GM19372 (cell line): Measurements from ENCODE around the gene ACP3.
A peak's percentile ranks its signal among the peaks of the same experiment; 100 is the strongest.

Experiments used
- ATAC-seq: cut with Tn5 transposase; IDR thresholded peaks from one replicate; pipeline ENCODE4 v1.9.1; 2021; ENCODE audit warnings: mild to moderate bottlenecking, low read depth, moderate library complexity; ENCODE audit not compliant: unreplicated experiment

Gene ACP3

DNA sequence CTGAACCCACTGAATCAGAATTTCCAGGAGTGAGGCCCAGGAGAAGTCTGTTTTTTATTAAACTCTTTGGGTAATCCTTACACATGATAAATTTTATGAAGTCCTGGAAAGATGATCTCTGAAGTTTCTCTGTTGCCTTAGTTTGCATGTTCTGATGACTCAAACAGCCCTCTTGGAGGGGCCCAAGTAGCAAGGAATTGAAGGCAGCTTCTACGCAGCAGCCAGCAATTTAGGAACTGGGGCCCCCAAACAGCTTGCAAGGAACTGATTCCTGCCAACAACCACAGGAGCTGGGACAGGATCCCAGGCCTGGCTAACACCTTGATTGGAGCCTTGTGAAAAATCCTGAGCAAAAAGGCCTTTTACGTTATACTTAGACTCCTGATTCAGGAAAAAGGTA, 5.4 kb upstream of the ACP3 start:
- no peak for ATAC-seq

DNA sequence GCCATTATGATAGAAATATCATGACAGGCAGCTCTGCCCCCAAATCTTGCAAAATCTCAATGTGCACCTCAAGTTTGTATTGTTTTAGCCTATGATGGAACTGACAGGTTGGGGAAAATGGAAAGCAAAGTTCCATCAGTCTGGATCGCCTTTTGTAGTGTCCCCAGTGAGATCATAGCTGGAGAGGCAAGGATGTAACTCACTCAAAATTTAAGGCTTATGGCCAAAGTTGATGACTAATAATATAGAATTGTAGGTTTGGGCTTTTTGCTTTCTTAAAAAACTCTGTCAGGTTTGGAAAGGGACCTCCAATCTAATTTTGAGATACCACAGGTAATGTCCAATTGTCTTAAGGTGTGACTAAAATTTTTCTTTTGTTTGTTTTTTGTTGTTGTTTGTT, 1.4 kb upstream of the ACP3 start:
- ATAC-seq = no peak

DNA sequence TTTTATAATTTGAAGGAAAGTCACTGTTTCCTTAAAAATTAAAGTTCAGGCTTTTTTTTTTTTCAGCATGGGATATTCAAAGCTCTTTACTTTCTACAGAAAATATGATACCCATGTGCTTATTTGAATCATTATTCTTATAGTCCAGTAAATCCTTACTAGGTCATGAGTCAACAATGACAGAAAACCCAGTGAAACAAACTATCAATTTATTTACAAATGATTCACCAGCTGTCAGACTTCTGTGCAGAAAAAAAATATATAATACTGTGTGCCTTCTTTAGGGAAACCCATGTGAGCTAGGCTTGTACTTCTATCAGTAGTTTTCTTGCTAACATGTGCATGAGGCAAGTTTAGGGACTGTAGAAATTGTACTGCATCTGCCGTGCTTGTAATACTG, 1.2 kb downstream of the ACP3 start:
- ATAC-seq = no peak

DNA sequence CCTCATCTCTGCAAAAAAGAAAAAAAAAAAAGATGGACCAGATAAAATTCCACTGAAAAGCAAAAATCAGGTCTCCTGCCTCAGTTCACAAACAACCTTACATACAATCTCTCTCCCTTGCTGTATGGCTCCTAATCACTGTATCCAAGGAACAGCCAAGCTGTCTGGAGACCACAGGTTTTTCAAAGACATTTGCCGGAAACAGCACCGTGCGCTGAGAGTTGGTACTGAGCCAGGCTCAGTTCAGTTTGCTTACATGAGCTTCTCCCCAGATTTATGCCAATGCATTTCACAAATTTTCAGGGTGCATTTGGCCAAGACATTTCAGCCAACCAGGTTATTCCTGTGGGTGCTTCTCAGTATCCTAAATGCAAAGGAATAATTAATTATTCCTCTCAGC, 4.1 kb downstream of the ACP3 start:
- ATAC-seq = no peak

DNA sequence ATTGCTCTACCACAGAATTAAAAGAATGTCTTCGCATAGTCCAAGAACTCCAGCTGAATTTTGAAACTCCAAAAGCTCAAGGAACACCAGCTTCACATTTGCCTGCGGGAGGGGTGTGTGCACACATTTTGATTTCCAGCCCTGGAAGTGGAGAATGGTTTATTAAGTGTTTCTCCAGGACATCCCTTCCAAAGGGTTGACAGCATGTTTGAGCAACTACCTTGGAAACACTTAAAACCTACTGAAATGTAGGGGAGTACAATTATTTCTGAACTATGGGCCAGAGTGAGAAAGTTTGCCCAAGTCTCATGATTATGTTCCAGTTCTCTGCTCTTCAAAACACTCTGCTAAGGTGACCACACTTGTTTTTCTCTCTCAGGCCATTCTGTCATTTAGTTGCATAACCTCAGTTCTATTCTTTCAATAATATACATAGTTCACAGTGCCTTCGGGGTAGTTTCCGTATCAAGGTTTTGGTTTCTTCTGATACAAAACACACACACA, 7.9 kb downstream of the ACP3 start:
- ATAC-seq = no peak

DNA sequence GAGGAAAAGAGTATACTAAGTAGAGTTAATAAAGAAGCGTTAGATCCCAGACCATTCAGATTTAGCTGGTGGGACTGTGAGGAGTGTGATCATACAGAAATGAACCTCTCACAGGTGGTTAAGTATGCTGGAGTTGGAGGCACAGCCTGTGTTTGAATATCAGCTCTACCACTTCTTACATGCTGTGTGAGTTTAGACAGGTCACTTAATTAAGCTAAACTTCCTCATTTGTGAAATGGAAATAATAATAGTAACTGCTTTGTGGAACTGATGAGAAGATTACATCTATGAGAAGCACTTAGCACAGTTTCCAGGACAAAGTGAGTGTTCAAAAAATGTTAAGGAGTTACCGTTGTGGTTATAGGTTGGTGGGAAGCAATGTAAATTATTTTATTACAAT, 8.4 kb downstream of the ACP3 start:
- no peak for ATAC-seq

DNA sequence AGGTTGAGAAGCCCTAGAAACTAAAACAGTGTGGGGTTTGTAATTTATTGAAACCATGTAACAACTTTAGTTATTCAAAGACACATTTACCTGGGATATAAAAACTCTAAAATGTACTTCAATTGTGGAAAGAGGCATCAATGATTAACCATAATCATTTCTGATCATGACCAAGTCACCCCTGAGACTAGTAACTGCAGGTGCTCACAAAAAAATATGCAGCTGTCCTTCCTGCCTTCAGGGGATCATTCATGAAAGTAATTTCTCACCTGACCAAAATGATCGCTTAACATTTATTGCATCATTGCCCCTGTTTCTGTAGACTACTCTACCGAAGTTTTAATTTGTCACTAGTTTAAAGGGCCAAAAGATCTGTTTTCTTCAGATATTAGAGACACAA, 9.0 kb downstream of the ACP3 start:
- ATAC-seq = no peak

DNA sequence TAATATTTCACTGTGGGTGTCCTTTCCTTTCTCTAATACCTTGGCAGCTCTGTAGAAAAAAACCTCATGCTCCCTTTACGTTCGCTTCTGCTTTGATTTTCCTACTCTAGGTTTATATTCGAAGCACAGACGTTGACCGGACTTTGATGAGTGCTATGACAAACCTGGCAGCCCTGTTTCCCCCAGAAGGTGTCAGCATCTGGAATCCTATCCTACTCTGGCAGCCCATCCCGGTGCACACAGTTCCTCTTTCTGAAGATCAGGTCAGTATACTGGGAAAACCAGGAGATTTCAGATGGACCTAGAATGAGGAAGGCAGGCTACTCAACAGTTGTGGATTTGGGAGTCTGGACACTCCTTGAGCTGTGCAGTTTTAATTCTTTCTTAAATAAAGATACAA, 14.9 kb downstream of the ACP3 start:
- ATAC-seq = no peak

DNA sequence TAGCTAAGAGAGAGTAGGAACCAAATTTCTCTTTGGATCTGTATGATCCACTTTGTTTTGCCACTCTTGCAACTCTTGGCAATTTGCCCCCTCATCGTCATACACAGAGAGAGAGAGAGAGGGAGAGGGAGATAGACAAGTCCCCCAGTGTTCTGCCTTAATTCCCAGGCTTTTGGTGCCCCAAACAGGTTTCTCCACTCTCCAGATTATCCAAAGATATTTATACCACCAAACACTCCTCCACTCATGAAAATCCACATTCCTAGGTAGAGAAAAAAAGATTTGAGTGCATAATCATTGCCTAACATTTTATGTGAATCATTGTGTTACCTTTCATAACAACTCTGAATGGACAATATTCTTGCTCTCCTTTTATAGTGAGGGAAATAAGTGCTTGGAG, 15.3 kb downstream of the ACP3 start:
- no peak for ATAC-seq

DNA sequence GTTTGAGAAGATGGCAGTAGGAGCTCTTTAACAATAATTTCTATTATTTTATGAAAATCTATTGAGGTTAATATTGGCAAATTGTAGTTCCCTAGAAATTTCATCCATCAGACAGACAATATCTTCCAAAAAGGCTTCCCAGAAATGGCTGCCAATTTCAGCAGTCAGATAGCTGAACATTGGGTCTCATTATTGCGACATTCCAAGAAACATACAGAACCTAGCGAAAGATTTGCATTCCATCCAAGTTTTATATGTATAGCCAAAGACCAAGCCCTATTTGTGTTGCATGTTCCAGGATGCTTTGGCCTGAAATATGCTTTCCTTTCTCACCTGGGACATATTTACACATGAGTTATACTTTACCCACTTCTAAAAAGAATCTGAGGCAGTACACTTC, 24.5 kb downstream of the ACP3 start:
- ATAC-seq = no peak

DNA sequence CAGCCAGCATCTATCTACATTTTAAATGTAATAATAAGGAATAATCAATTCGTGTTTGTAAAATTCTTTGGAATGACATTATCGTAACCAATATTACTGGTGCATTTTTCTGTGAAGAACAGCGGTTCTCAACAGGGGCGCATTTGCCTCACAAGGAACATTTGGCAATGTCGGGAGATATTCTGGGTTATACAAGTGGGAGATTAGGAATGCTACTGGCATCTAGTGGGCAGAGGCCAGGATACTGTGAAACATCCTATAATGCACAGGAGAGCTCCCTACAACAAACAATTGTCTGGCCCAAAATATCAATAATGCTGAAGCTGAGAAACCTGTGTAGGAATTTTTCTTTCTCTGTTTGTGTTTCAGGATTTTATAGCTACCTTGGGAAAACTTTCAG, 25.0 kb downstream of the ACP3 start:
- no peak for ATAC-seq

DNA sequence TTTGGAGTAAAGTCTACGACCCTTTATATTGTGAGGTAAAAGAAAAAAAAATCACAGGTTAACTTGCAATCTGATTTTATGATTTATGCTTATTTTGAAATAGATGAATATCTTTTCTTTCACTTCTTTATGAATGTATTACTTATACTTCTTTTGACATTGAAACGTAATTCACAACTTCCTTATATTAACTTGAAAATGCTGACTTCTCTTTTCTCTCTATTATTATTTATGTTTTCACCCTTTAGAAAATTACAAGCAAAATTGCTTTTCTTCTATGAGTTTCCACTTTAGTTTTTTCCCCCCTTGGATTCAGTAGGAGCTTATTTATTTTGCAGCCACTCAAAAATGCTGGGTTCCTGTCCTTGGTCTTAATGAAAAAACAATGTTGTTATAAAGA, 25.4 kb downstream of the ACP3 start:
- ATAC-seq = no peak

DNA sequence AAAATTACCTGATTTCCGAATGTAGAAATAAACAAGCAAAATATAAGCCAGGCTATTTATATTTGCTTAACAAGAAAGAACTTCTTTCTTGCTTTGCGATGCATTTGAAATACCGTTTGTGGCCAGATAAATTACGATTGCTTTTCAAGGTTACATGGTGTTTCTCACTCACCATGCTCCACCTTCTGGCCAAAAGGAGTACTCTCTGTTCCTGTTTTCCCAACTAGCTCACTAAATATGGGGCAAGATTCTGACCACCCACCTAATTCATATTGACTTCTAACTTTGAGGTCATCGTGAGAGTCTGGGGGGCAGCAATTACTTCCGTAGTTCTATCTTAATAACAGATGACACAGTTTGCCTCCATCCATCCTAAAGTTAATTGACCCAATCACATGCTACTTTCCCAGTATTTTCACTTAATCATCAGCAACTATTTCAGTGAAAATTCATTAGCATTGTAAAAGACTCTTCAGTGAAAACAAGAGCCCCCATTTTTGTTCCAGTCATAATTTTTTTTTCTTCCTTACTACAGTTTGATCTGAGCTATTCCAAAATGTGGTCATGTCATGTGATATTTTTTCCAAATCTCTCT, 25.9 kb downstream of the ACP3 start:
- ATAC-seq = peak; percentile 67

DNA sequence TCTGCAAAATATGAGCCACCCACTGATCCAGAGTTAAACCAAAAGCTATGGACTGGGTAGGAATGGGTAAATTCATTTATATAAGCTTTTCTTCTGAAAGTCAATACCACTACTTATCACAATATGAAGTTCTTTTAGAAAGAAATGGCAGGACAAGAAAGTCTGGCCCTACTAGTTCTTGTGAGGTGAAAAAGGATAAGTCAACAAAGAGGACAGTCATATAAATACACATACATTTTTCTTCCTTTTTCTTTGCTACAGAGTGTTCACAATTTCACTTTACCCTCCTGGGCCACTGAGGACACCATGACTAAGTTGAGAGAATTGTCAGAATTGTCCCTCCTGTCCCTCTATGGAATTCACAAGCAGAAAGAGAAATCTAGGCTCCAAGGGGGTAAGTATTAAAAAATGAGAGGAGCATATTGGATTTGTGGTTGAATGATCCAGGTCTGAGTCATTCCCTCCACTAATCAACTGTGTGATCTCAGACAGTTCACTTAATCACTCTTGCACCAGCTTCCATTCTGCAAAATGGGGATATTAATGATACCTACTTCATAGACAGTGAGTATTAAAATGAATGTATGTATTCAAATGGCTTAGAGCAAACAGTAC, 27.6 kb downstream of the ACP3 start:
- ATAC-seq = no peak

DNA sequence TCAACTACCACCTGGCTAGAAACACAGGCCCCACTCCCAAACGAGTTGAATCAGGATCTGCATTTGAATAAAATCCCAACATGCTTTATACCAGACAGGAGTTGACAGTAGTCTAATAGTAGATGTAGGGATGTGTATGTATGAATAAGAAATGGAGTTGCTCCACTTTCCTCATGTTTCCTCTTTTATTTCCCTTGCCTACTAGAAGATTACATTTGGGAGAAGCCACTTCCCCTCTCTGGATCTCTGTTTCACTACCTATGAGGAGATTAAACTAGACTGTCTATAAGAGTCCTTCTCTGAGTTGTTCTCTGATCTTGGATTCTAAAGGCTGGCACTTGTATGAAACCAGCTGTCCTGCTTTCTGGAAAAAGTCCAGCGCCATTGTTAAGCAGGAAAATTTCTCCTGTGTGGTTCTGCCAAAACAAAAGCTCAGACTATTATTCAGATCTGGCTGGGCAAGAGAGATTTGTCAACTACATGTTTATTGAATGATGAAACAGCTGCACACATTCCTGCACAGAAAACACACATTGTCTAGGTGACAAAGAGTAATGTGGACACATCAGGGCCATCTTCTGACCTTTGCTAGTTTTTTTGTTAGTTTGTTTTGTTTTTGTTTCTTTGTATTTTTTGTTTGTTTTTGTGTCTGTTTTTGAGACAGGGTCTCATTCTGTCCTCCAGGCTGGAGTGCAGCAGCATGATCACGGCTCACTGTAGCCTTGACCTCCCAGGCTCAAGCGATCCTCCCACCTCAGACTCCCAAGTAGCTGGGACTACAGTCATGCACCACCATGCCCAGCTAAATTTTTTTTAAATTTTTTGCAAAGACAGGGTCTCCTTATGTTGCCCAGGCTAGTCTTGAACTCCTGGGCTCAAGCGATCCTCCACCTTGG, 29.9 kb downstream of the ACP3 start:
- ATAC-seq = no peak

DNA sequence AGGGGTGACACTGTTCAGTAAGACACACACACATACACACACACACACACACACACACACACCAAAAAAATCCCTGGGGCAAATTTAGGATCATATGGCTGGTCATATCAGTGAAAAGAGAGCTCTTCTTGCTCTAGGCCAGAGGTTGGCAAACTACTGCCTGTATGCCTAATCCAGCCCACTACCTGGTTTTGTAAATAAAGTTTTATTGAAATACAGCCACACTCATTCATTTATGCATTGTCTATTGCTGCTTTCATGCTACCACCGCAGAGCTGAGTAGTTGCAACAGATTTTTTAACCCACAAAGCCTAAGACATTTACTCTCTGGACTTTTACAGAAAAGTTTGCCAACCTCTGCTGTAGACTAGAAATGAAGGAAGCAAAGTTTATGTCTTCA, 30.6 kb downstream of the ACP3 start:
- no peak for ATAC-seq

DNA sequence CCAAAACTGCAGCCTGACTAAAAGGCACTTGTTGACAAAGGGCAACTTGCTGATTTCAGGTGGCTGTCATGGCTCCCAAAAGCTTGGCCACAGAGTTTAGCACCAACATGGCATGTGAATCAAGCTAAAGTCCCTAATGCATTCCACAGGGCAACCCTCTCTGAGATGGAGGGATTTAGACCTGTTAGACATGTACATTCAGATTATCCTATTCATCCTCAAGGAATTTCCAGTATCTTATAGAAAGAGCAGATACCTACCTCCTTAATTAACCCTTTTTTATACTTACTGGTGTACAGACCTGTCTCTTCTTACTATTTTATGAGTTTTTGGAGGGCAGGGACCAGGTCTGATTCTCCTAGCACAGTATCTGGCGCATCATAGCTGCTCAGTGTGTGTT, 31.3 kb downstream of the ACP3 start:
- ATAC-seq = no peak

DNA sequence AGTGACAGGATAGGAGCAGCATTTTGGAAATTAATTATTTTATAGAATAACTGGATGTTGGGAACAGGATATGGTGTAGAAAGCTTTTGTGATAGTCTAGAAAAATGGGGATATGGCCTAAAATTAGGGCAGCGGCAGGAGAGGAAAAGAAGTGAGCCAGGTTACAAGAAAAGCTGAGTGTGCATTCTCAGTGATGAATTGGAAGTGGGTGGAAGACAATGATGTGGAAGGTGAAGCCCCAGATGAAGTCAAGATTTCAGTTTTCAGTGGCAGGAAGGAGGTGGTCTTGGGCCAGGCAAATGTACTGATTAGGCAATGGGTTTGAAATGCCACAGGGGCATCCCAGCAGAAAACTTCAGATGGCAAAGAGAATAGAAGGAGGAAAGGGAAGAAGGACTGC, 33.6 kb downstream of the ACP3 start:
- no peak for ATAC-seq

DNA sequence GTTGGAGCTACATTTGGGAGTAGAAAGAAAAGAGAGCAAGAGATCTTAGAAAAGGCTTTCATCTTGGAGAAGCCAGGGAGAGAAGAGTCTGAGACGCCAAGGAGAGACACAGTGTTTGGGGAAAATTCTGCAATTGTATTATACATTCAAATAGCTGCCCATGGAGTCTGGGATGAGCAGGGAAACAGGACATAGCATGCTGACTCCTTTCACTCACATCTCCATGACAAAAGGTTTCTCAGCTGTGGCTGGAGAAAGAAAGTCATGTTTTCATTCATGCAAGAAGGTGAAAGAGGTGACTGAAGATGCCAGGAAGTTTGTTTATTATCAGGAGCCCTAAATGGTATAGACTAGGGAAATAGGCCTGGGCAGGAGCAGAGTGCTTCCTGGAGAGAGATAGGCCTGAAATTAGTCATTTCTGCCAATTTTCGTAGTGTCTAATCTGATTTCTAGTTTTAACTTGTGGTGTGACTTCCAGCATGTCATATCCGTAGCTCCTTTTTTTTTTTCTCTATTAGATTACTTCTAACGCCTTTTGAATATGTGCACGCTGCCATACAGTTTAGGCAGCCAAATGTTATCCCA, 34.1 kb downstream of the ACP3 start:
- no peak for ATAC-seq

DNA sequence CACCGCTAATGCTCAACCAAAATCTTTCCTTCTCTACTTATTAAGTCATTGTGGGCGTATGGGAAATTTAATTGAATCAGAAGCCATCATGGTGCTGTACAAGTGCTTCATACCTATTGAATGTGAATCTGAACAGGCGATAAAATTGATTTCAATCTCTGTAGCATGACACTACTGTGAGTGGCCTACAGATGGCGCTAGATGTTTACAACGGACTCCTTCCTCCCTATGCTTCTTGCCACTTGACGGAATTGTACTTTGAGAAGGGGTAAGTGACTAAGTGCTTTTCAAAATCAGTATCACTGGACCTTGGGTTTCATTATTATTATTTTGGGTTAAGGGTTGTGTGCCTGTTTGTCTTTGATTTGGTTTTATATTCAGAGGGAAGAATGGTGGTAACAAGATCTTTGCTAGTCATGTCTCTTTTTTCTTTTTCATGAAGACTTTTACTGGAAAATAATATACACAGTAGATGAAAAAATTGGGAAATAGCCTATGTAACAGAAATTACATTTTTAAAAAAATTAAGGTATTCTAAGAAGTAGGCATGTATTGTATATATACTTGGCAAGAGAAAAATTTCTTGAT, 35.4 kb downstream of the ACP3 start:
- peak; percentile 70 for ATAC-seq
